Measurements from ENCODE around the gene GABRD. TPM values are rescaled to one million over a fixed set of nuclear protein-coding genes. Genes with fewer than 3 reads are reported as not detected.

GABRD gene
- total RNA-seq, 1 experiment from 2014 or later: 1.7 TPM

- TF ChIP-seq ERG (CRISPR knock-in tag; IDR thresholded peaks at IDR 0.05) (no peak), ZNF416 (CRISPR knock-in tag; IDR thresholded peaks at IDR 0.05) (no peak), ZNF232 (CRISPR knock-in tag; IDR thresholded peaks at IDR 0.05) (no peak), ETV6 (CRISPR knock-in tag; IDR thresholded peaks at IDR 0.05) (no peak), KAT7 (CRISPR knock-in tag; IDR thresholded peaks at IDR 0.05; ENCODE audit: borderline replicate concordance) (no peak), ARID4B (CRISPR knock-in tag; IDR thresholded peaks at IDR 0.05; ENCODE audit: borderline replicate concordance) (no peak)
- TF ChIP-seq, protein P1, sequence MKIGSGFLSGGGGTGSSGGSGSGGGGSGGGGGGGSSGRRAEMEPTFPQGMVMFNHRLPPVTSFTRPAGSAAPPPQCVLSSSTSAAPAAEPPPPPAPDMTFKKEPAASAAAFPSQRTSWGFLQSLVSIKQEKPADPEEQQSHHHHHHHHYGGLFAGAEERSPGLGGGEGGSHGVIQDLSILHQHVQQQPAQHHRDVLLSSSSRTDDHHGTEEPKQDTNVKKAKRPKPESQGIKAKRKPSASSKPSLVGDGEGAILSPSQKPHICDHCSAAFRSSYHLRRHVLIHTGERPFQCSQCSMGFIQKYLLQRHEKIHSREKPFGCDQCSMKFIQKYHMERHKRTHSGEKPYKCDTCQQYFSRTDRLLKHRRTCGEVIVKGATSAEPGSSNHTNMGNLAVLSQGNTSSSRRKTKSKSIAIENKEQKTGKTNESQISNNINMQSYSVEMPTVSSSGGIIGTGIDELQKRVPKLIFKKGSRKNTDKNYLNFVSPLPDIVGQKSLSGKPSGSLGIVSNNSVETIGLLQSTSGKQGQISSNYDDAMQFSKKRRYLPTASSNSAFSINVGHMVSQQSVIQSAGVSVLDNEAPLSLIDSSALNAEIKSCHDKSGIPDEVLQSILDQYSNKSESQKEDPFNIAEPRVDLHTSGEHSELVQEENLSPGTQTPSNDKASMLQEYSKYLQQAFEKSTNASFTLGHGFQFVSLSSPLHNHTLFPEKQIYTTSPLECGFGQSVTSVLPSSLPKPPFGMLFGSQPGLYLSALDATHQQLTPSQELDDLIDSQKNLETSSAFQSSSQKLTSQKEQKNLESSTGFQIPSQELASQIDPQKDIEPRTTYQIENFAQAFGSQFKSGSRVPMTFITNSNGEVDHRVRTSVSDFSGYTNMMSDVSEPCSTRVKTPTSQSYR (CRISPR knock-in tag; IDR thresholded peaks at IDR 0.05): no peak
- TF ChIP-seq, protein P2, sequence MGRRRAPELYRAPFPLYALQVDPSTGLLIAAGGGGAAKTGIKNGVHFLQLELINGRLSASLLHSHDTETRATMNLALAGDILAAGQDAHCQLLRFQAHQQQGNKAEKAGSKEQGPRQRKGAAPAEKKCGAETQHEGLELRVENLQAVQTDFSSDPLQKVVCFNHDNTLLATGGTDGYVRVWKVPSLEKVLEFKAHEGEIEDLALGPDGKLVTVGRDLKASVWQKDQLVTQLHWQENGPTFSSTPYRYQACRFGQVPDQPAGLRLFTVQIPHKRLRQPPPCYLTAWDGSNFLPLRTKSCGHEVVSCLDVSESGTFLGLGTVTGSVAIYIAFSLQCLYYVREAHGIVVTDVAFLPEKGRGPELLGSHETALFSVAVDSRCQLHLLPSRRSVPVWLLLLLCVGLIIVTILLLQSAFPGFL (CRISPR knock-in tag; IDR thresholded peaks at IDR 0.05; ENCODE audit: borderline replicate concordance): no peak
Measured at GRCh38 chr1:2031546-2032540, 12.7 kb downstream of the GABRD start (continued).

- Mint-ChIP-seq H3K27ac (no peak overlapping the region), H3K4me1 (no peaks in the 10 kb centered on the region), H3K4me3 (no peak overlapping the region), H3K27me3 (ENCODE audit: low read depth) (no peaks in the 10 kb centered on the region), H3K36me3 (no peaks in the 10 kb centered on the region), H3K9me3 (no peaks in the 10 kb centered on the region)
- no peak for DNase-seq (ENCODE audit: low spot score)
- ChIA-PET POLR2A (interaction anchor here (0.9 kb wide), 1 partner anchor 12 kb away, joined by 3 read pairs; no protein-coding TSS in a partner anchor), CTCF (interaction anchor here (0.7 to 5.6 kb wide), 6 partner anchors 12 to 142 kb away, joined by 3 to 56 read pairs (median 4); partner anchors contain the start of gene GABRD)
- ATAC-seq: no peak
- no peak for TF ChIP-seq SP1 (CRISPR knock-in tag; conservative IDR thresholded peaks at IDR 0.05)
- no peak for TF ChIP-seq ZBTB21 (CRISPR knock-in tag; IDR thresholded peaks at IDR 0.05; ENCODE audit: borderline replicate concordance)
- TF ChIP-seq PRRX2 (CRISPR knock-in tag; IDR thresholded peaks at IDR 0.05): no peak
- no peak for TF ChIP-seq ESRRA (CRISPR knock-in tag; IDR thresholded peaks at IDR 0.05; ENCODE audit: borderline replicate concordance)
- TF ChIP-seq, protein P3, sequence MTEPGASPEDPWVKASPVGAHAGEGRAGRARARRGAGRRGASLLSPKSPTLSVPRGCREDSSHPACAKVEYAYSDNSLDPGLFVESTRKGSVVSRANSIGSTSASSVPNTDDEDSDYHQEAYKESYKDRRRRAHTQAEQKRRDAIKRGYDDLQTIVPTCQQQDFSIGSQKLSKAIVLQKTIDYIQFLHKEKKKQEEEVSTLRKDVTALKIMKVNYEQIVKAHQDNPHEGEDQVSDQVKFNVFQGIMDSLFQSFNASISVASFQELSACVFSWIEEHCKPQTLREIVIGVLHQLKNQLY (CRISPR knock-in tag; IDR thresholded peaks at IDR 0.05): no peak
- TF ChIP-seq SOX15 (CRISPR knock-in tag; IDR thresholded peaks at IDR 0.05): no peak
- TF ChIP-seq IRF1 (CRISPR knock-in tag; IDR thresholded peaks at IDR 0.05): no peak
- no peak for TF ChIP-seq RELA (CRISPR knock-in tag; IDR thresholded peaks at IDR 0.05; ENCODE audit: borderline replicate concordance)
- TF ChIP-seq, protein P4, sequence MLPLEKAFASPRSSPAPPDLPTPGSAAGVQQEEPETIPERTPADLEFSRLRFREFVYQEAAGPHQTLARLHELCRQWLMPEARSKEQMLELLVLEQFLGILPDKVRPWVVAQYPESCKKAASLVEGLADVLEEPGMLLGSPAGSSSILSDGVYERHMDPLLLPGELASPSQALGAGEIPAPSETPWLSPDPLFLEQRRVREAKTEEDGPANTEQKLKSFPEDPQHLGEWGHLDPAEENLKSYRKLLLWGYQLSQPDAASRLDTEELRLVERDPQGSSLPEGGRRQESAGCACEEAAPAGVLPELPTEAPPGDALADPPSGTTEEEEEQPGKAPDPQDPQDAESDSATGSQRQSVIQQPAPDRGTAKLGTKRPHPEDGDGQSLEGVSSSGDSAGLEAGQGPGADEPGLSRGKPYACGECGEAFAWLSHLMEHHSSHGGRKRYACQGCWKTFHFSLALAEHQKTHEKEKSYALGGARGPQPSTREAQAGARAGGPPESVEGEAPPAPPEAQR (CRISPR knock-in tag; IDR thresholded peaks at IDR 0.05): no peak
- no peak for TF ChIP-seq TCF7 (CRISPR knock-in tag; IDR thresholded peaks at IDR 0.05; ENCODE audit: low read depth)
- TF ChIP-seq GTF2I (CRISPR knock-in tag; conservative IDR thresholded peaks at IDR 0.05): no peak
- TF ChIP-seq GABPB1 (CRISPR knock-in tag; IDR thresholded peaks at IDR 0.05): no peak
- TF ChIP-seq CREM (CRISPR knock-in tag; IDR thresholded peaks at IDR 0.05): no peak
- no peak for TF ChIP-seq ZNF232 (CRISPR knock-in tag; IDR thresholded peaks at IDR 0.05)
- TF ChIP-seq ERG (CRISPR knock-in tag; IDR thresholded peaks at IDR 0.05): no peak
Measured at GRCh38 chr1:2032737-2033136, 13.6 kb downstream of the GABRD start.
